Smooth muscle cell (in vitro differentiated cells): Measurements from ENCODE around the gene KLHL11. TPM values are rescaled to one million over a fixed set of nuclear protein-coding genes. Genes with fewer than 3 reads are reported as not detected.
"Not testable (repeated sequence)": the region's sequence is repeated elsewhere in the genome, so short reads cannot be mapped to it uniquely, and the experiment has no call there.

ENCODE experiments used
- DNase-seq: peaks from one replicate; lab custom pipeline; 2025; ENCODE audit not compliant: unreplicated experiment; lab: John Stamatoyannopoulos, UW
- H2AFZ ChIP-seq: fragments of 200-600 bp; sonication (generic); 2 replicates; pipeline ENCODE4 v1.6.0; 2016; ENCODE audit warnings: antibody characterized with exemption, low read depth, mild to moderate bottlenecking
- H3F3A ChIP-seq: fragments of 200-600 bp; sonication (generic); 2 replicates; pipeline ENCODE4 v1.6.0; 2017; ENCODE audit warnings: antibody characterized with exemption, low read depth
- H3K27ac ChIP-seq: fragments of 200-600 bp; sonication (generic); 2 replicates; pipeline ENCODE4 v1.5.1; 2016; ENCODE audit warnings: low read depth, mild to moderate bottlenecking
- H3K27me3 ChIP-seq: fragments of 200-600 bp; sonication (generic); 2 replicates; pipeline ENCODE4 v1.6.1; 2016; ENCODE audit warnings: low read depth, mild to moderate bottlenecking
- H3K36me3 ChIP-seq: fragments of 200-600 bp; sonication (generic); 2 replicates; pipeline ENCODE4 v1.5.1; 2016; ENCODE audit warnings: low read depth
- H3K4me1 ChIP-seq: fragments of 200-600 bp; sonication (generic); 2 replicates; pipeline ENCODE4 v1.5.1; 2016; ENCODE audit warnings: low read depth
- H3K4me2 ChIP-seq: fragments of 200-600 bp; sonication (generic); 2 replicates; pipeline ENCODE4 v1.6.0; 2016; ENCODE audit warnings: mild to moderate bottlenecking
- H3K4me3 ChIP-seq: fragments of 200-600 bp; sonication (generic); 2 replicates; pipeline ENCODE4 v1.5.1; 2016; ENCODE audit warnings: mild to moderate bottlenecking
- H3K79me2 ChIP-seq: fragments of 200-600 bp; sonication (generic); 2 replicates; pipeline ENCODE4 v1.6.0; 2016; ENCODE audit warnings: low read depth, mild to moderate bottlenecking
- H3K9ac ChIP-seq: fragments of 200-600 bp; sonication (generic); 2 replicates; pipeline ENCODE4 v1.6.0; 2016; ENCODE audit warnings: low read depth
- H3K9me3 ChIP-seq: fragments of 200-600 bp; sonication (generic); replicated peaks from 2 replicates; pipeline ENCODE4 v1.5.1; 2016; ENCODE audit warnings: low read depth
- H4K20me1 ChIP-seq: fragments of 200-600 bp; sonication (generic); 2 replicates; pipeline ENCODE4 v1.6.0; 2016; ENCODE audit warnings: low read depth
- CTCF ChIP-seq: fragments of 200-600 bp; sonication (generic); IDR thresholded peaks from 2 replicates; pipeline ENCODE4 v1.5.1; 2017; ENCODE audit warnings: borderline replicate concordance, mild to moderate bottlenecking, antibody characterized with exemption; ENCODE audit not compliant: insufficient read depth, poor library complexity, severe bottlenecking
- WGBS: methylation state at CpG from one replicate; pipeline ENCODE4 v1.1.7; 2016; ENCODE audit warnings: low lambda C conversion rate; 5-methylcytosine and 5-hydroxymethylcytosine counted together
- polyA plus RNA-seq: library from polyadenylated mRNA; unstranded; fragments of >200 nt; fragmentation: Nextera tagmentation; extraction: Ambion mirVana; gene quantifications from 2 replicates; pipeline ENCODE4 v1.2.1, GENCODE V29; 2016
- total RNA-seq: library from RNA; depleted of rRNA; stranded (reverse); fragments of >200 nt; gene quantifications from 2 replicates; pipeline ENCODE4 v1.2.3, GENCODE V29; 2014

Gene KLHL11
- total and polyA plus RNA-seq, 2 experiments from 2014 or later: 7.9 to 23.8 TPM

- Histone ChIP-seq H3K79me2 (peaks cover 86% of the 10 kb centered on the region), H3K9ac (no peak overlapping the region), H3K9me3 (no peaks in the 10 kb centered on the region), H3K4me3 (no peak overlapping the region), H3K27ac (no peak overlapping the region), H3K36me3 (no peaks in the 10 kb centered on the region), H3K27me3 (no peaks in the 10 kb centered on the region), H3F3A (no peaks in the 10 kb centered on the region), H3K4me2 (no peak overlapping the region), H4K20me1 (peaks cover 78% of the 10 kb centered on the region), H3K4me1 (peaks cover 12% of the 10 kb centered on the region), H2AFZ (no peak overlapping the region)
- no peak for DNase-seq
- WGBS: 71% methylated on average over 3 of the region's 3 CpGs
- TF ChIP-seq CTCF: no peak
Observed at GRCh38 chr17:41860254-41860931, 4.8 kb downstream of the KLHL11 start.

DNA sequence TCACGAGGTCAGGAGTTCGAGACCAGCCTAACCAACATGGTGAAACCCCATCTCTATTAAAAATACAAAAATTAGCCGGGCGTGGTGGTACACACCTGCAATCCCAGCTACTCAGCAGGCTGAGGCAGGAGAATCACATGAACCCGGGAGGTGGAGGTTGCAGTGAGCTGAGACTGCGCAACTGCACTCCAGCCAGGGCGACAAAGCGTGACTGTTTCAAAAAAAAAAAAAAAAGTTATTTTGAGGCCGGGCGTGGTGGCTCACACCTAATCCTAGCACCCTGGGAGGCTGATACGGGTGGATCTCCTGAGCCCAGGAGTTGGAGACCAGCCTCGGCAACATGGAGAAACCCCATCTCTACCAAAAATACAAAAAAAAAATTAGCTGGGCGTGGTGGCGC, 13.8 kb downstream of the KLHL11 start:
- H3K9ac ChIP-seq, H3K4me2 ChIP-seq, H3K4me1 ChIP-seq, H3K27ac ChIP-seq, H3K36me3 ChIP-seq, H2AFZ ChIP-seq, DNase-seq, H3K9me3 ChIP-seq, H3K4me3 ChIP-seq, H3F3A ChIP-seq, H3K27me3 ChIP-seq: not testable (repeated sequence)
- peaks cover 55% of the 10 kb centered on the region for H3K79me2 ChIP-seq
- H4K20me1 ChIP-seq: peaks cover 70% of the 10 kb centered on the region
- WGBS: 98% methylated on average over 14 of the region's 14 CpGs

DNA sequence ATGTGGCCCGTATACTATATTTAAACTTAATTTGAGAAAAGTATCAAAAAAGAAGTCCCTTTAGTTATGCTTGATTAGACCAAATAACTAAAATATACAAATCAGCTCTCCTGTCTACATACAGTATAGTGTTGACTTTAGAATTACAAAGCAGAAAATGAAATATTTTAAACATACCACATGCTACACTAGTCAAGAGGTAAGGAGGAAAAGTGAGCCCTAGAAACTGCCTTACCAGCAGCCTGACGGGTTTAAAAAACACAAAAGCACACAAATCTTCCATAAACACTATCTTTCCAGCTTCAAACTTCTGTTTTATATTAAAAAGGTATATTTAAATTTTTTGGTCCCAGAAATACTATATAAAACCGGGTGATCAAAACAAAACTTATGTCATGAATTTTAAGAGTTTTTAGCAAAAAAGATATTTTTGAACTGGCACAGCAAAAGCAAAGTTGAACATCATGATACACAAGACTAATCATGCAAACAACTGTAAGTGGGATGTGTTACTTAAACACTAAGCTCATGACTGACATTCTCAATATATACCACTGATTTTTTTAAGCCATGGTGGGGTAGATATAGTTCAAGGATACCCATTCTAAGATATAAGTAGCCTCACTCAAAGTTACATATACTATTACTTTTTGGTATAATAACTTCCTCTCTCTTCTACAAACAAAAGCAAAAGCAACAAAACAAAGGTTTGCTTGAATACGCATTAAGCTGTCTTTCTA, 15.8 kb downstream of the KLHL11 start:
- Histone ChIP-seq H3K27ac (no peak overlapping the region), H3K9ac (no peak overlapping the region), H3K4me2 (no peak overlapping the region), H3K27me3 (no peaks in the 10 kb centered on the region), H3F3A (no peaks in the 10 kb centered on the region), H4K20me1 (peaks cover 67% of the 10 kb centered on the region), H3K79me2 (peaks cover 44% of the 10 kb centered on the region), H3K36me3 (peaks cover 2% of the 10 kb centered on the region), H3K4me3 (no peak overlapping the region), H3K4me1 (no peaks in the 10 kb centered on the region), H3K9me3 (no peaks in the 10 kb centered on the region), H2AFZ (no peak overlapping the region)
- DNase-seq: no peak
- no peak for TF ChIP-seq CTCF
- WGBS: 92% methylated on average over 4 of the region's 4 CpGs

DNA sequence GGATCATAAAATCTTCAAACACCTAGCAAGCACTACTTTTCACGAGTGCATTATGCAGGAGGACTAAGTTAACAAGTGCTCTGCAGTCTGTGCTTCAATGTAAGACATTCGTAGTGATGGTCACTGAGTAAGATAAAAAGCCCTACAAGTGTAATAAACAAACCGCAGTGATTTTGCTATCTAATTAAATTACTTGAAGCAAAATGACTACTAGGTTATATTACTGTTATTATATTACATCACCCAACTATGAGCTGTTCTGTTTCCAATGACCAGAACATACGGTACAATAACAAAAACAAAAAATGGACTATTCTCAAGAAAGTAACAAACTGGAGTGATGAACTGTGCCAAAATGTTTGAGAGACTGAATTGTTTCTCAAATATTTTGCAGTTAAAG, 16.4 kb downstream of the KLHL11 start:
- Histone ChIP-seq H3F3A (no peaks in the 10 kb centered on the region), H2AFZ (no peak overlapping the region), H3K9ac (no peak overlapping the region), H3K4me3 (no peak overlapping the region), H3K79me2 (peaks cover 38% of the 10 kb centered on the region), H3K27me3 (no peaks in the 10 kb centered on the region), H4K20me1 (peaks cover 62% of the 10 kb centered on the region), H3K4me2 (no peak overlapping the region), H3K27ac (no peak overlapping the region), H3K4me1 (no peaks in the 10 kb centered on the region), H3K36me3 (no peaks in the 10 kb centered on the region), H3K9me3 (no peaks in the 10 kb centered on the region)
- TF ChIP-seq CTCF: no peak
- DNase-seq: no peak
- 93% methylated on average over 4 of the region's 4 CpGs for WGBS
